IPS-18c (cell line): ENCODE results near the gene SLC35F5.
"Not testable (repeated sequence)": the region's sequence is repeated elsewhere in the genome, so short reads cannot be mapped to it uniquely, and the experiment has no call there.

ENCODE experiments used
- H3K4me3 ChIP-seq: 2 replicates; pipeline ENCODE4 v1.7.0; 2013; ENCODE audit warnings: low read depth, mild to moderate bottlenecking, low read length, moderate library complexity; ENCODE audit not compliant: insufficient read depth
- H3K9me3 ChIP-seq: one replicate; pipeline ENCODE4 v1.6.1; 2013; ENCODE audit warnings: mild to moderate bottlenecking, low read length, moderate library complexity; ENCODE audit not compliant: control insufficient read depth, insufficient read depth

The SLC35F5 gene, protein sequence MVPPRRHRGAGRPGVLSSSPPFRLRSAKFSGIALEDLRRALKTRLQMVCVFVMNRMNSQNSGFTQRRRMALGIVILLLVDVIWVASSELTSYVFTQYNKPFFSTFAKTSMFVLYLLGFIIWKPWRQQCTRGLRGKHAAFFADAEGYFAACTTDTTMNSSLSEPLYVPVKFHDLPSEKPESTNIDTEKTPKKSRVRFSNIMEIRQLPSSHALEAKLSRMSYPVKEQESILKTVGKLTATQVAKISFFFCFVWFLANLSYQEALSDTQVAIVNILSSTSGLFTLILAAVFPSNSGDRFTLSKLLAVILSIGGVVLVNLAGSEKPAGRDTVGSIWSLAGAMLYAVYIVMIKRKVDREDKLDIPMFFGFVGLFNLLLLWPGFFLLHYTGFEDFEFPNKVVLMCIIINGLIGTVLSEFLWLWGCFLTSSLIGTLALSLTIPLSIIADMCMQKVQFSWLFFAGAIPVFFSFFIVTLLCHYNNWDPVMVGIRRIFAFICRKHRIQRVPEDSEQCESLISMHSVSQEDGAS

DNA sequence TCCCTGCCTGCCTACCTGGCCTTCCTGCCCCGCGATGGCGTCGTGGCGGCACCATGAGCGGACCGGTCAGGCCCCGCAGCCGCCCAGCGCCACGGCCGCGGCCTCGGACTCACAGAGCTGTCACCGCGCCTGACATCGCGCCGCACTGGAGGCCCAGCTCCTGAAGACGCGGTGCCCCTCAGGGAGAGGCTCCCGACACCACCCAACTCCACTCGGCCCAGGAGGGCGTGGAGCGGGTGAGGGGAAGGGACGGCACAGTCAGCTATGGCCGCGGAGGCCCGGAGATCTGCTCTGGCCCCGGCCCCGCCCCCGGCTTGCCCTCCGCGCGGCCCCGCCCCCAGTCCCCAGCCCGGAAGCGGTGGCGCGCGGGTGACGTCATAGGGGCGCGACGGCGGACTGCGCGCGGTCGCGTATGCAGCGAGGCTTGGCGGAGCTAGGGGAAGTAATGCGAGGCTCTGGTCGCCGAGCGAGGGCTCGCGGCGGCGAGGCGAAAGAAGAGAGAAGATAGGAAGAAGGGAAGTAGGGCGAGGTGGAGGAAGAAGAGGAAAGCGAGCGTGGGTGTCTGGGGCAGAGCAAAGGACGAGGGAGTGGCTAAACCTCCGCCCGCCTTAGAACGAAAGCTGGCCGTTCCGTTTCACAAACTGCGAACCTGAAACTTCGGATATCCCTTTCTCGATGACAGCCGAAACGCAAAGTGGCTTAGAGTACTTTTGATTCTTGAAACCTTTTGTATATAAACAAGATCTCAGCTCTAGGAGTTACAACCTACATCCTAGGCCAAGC is at the start of gene SLC35F5:
TSS of gene SLC35F5 (minus strand) at position 288 of the 783 bp plus-strand sequence. CDS start at position 55, 233 bp downstream.
- Histone ChIP-seq H3K9me3 (peaks cover 1% of the 10 kb centered on the region), H3K4me3 (peak within 1 kb of the TSS; percentile 98)

DNA sequence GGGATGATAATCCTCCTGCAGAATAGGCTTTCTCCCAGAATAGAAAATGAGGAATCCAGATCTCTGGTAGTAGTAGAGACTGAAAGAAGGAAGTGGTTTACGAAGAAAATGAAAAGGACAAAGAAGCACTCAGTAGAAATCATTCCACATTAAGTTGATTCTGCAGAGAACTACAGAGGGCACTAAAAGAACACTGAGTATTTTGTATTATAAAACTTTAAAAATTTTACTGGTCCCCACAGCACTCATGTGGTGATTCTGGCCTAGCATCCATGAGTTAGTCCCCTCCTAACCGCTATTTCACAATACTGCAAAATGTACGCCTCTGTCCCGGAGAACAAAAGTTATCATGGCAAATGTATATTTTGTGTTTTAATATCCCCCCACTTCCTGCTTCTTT is 42.9 kb upstream of the SLC35F5 start:
- Histone ChIP-seq H3K4me3 (no peak overlapping the region), H3K9me3 (peaks cover 2% of the 10 kb centered on the region)

DNA sequence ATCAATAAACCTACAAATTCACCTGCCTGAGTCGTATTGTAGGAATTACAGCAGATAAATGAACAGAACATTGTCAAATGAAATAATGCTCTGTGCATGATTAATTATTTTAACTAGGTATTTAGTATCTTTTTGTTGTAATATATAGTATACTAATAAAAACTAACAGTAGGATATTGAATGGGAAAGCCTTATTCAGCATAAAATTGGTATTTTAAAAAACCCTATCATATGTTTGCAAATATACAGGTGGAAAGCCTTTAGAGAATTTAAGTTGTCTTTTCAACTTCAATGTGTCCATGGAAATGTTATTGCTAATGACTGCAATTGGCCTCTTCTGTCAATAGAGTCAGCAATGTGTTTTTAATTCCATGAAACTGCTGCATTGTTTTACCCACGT is 40.8 kb upstream of the SLC35F5 start:
- Histone ChIP-seq H3K9me3 (peaks cover 2% of the 10 kb centered on the region), H3K4me3 (no peak overlapping the region)

DNA sequence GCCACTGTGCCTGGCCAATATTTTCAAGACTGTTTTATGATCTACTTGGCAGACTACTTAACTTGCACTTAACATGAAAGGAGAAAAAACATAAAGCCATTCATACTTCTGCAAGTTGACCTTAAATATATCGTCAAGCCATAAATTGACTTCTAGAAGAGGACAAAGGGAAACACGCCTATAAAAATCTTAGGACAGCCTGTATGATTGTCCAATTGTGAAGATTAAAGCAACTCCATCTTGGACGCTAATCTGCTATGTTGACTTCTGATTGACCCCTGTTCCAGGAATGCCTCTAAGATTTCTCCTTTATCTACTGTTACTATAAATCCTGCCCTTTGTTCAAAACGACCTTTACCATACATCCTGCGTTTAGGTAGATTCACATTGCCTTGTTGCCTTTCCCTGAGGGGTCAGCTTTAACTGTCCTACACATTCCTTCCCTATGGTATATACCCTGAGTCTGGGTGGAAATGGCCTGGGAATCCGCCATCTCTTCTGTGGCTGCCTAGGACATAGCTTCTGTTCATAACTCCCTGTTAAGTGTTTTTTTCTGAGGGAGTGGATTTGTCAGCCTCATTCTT is 40.2 kb upstream of the SLC35F5 start:
- no peak overlapping the region for H3K4me3 ChIP-seq
- peaks cover 2% of the 10 kb centered on the region for H3K9me3 ChIP-seq

DNA sequence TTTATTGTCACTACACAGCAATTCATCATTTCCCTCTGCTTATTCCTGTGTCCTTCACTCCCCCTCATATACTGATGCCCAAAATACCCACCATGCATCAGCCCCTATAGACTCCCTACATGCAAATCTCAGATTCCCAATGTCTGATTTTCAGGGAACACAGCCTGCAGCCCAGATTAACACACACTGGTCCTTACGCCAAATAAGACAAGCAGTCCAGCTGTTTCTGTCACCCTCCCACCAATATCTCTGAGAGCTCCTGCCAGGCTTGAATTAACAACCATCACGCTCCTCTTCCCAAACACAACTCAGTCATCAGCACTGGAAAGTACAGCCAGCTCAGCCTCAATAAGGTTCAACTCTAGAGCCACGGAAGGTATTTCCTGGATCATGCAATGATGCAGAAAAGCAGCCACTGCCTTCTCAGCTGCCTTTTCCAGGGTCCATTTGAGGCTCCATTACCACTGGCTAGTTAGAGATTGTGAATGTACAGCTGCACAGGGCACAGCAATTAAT is 39.0 kb upstream of the SLC35F5 start:
- H3K9me3 ChIP-seq = no peaks in the 10 kb centered on the region
- H3K4me3 ChIP-seq = no peak overlapping the region

DNA sequence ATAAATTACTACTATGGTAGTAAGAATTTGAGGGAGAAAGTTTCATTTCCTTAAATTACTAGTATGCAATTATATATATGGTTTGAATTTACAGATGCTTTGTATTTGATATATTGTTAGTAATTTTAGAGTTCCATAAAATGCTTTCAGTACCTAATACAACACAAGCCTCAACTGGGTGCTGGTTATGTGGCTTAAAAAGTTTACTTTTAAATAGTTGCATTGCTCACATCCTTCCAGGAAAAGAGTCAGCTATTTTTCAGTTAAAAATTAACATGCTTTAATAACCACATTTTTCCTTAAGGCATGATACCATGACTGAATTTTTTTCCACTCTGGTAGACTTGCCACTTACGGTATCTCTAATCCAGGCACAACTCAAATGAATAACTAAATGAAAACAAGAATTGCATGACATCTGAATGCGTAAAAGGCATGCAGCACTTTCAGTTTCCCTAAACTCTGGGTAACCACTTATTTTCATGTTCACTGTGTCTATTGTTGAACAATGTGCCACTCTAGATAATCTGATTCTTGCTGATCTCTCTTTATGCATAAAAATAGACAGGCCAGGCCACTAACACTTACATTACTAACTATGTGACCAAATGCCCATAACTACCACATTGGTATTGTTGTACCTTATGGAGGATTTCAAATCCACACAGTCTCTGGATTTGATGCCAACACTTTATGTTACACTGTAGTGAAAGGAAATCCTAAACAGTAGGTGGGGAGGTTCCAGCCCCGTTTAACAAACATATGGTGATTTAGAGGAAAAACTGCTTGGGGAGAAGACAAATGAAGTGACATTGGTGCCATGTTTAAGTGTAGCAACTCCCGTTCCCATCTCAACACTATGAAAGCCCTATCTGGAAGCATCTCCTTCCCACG is 35.5 kb upstream of the SLC35F5 start:
- no peaks in the 10 kb centered on the region for H3K9me3 ChIP-seq
- H3K4me3 ChIP-seq = no peak overlapping the region

DNA sequence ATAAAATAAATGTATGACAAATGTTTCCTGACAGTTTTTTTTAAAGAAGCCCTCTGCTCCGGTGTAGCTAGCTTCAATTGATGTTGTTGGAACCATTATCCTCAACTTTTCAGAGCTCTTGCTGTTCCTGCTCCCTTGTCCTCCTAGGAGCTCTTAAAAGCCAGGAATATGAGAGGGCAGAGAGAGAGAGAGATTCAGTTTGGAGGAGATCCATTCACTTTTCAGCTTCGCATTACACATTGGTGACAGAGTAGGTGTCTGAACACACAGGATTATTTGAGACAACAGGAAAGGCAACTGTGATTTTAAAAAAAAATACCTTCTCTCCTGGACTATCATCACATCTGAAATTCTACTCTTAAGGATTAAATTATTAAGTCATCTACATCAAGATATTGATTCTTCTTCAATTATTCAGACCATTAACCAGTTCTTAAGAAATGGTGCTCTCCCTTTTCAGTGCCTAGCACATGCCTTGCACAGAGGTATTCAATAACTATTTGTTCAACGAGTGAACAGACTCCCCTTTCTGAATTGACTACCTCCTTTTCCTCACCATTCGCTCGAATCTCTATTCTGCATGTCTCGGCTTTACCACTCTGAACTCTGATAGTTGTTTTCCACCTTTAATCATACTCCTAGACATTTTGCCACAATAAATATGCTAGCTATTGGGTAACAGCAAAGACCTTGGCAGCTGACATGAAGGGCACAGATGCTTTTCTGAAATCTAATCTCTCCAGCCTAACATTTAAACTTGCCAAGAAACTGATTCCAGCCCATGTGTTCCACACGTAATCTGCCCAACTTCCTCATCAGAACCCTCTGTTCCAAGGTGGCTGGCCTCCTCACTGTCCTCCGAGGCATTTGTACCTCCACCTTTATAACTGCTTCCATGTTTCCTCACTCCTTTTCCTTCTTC is 28.6 kb upstream of the SLC35F5 start:
- no peak overlapping the region for H3K4me3 ChIP-seq
- no peaks in the 10 kb centered on the region for H3K9me3 ChIP-seq

DNA sequence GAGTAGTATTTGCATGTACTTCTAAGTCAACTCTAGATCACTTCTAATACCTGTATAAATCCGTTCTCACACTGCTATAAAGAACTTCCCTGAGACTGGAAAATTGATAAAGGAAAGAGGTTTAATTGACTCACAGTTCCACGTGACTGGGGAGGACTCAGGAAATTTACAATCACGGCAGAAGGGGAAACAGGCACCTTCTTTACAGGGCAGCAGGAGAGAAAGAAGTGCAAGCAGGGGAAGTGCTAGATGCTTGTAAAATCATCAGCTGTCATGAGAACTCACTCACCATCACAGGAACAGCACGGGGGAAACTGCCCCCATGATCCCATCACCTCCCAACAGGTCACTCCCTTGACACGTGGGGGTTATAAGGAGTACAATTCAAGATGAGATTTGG is 24.0 kb upstream of the SLC35F5 start:
- no peaks in the 10 kb centered on the region for H3K9me3 ChIP-seq
- no peak overlapping the region for H3K4me3 ChIP-seq

DNA sequence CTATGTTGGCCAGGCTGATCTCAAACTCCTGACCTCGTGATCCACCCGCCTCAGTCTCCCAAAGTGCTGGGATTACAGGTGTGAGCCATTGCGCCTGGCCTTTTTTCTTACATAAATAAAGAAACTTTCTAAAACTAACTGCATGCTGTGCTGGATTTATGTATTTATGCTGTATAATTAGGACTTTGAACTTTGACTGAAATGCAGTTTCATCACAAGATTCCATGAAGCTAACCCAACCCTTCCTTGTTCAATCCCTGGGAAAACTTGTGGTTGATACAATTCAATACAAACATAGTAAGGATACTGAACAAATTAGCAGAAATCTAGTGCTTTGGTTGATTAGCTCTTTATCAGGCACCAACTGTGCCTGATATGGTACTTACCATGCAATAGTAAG is 20.9 kb upstream of the SLC35F5 start:
- H3K9me3 ChIP-seq = peaks cover 2% of the 10 kb centered on the region
- no peak overlapping the region for H3K4me3 ChIP-seq

DNA sequence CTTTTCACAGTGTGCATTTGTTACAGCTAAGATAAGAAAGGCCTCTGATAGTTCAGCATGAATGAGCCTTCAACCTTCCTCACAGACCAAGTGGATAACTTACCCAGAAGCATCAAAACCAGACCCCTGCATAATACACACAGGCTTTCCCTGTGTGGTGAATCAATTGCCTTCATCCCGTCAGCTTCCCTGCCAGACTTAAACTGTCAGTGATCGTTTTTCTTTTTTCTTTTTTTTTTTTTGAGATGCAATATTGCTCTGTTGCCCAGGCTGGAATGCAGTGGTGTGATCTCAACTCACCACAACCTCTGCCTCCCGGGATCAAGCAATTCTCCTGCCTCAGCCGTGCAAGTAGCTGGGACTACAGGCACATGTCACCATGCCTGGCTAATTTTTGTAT is 20.5 kb upstream of the SLC35F5 start:
- H3K4me3 ChIP-seq = no peak overlapping the region

DNA sequence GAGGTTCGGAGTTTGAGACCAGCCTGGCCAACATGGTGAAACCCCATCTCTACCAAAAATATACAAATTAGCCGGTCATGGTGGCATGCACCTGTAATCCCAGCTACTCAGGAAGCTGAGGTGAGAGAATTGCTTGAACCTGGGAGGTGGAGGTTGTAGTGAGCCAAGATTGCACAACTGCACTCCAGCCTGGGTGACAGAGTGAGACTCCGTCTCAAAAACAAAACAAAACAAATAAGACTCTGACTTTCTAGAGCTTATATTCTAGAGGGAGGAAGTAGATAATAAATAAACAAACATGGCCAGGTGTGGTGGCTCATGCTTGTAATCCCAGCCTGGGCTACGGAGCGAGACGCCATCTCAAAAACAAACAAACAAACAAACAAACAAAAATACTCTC is 18.2 kb upstream of the SLC35F5 start:
- not testable (repeated sequence) for H3K9me3 ChIP-seq, H3K4me3 ChIP-seq

More for the DNA sequence above, 20.5 kb upstream of the SLC35F5 start:
- peaks cover 2% of the 10 kb centered on the region for H3K9me3 ChIP-seq

DNA sequence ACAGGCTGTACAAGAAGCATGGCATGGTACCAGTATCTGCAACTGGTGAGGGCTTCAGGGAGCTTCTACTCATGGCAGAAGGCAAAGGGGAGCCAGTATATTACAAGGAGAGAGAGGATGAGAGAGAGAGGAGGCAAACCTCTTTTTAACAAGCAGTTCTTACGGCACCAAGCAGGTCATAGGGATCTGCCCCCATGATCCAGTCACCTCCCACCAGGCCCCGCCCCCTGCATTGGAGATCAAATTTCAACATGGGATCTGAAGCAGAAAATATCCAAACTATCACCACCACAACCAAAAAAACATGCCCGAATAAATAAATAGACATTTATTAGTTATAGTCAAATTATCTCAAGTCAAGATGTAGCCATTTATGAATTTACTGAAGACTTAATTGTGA is 14.5 kb upstream of the SLC35F5 start:
- no peak overlapping the region for H3K4me3 ChIP-seq
- peaks cover 2% of the 10 kb centered on the region for H3K9me3 ChIP-seq

DNA sequence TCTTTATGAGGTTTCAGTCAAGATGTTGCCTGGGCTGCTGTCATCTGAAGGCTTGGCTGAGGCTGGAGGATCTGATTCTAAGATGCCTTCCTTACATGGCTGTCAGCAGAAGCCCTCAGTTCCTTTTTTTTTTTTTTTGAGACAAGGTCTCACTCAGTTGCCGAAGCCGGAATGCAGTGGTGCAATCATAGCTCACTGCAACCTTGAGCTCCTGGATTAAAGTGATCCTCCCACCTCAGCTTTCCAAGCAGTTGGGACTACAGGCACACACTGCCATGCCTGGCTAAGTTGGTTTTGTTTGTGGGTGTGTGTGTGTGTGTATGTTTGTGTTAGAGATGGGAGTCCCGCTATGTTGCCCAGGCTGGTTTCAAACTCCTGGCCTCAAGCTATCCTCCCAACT is 13.1 kb upstream of the SLC35F5 start:
- H3K9me3 ChIP-seq = peaks cover 2% of the 10 kb centered on the region
- no peak overlapping the region for H3K4me3 ChIP-seq

DNA sequence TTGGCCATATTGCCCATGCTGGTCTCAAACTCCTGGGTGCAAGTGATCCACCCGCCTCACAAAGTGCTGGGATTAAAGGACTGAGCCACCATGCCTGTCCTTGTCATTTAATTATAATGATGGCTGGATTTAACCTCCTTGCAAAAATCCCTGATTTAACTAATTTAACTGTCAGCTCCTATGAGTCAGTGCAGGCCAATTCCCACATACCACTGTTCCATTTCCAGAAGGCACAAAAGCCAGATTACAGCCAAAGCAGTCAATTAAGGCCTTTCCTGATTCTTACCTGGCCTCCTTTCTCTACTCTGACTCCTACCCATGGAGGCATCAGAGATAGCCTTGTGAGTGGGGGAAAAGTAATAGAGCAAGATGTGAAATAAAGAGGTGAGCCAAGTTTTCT is 12.3 kb upstream of the SLC35F5 start:
- H3K4me3 ChIP-seq = no peak overlapping the region
- peaks cover 5% of the 10 kb centered on the region for H3K9me3 ChIP-seq

DNA sequence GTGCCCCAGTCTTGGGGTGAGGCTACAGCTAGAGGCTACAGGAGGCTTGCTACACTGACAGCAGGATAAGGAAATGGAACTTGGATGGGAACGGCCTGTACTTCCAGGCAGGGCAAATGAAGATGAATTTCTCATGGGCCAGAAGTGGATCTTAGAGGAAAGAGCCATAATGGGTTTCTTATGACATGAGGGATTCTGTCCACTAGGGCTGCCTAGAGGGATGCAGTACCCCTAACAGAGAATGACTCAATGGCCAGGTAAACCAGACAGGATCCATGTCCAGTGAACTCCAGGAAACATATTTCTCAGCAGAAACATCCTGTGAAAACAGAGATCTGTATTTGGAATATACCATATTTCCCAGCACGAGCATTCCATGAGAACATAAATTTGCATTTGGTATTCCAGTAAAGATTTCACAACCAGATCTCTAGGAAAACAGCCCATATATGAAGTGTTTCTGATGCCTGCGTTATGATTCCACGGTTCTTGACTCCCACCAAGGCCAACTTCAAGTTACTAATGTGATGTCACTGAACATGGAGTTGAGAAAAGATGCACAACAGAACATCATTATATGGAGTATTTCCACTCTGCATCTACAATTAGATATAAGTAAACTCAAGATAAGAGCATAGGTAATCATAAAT is 11.5 kb upstream of the SLC35F5 start:
- Histone ChIP-seq H3K4me3 (no peak overlapping the region), H3K9me3 (peaks cover 5% of the 10 kb centered on the region)
